GM10248 (cell line): ENCODE results near the gene CCDC57.
"Not testable (repeated sequence)": the region's sequence is repeated elsewhere in the genome, so short reads cannot be mapped to it uniquely, and the experiment has no call there.

Source experiments
- CTCF ChIA-PET: fragments of 300-600 bp; sonication (Branson Sonifier 250); formaldehyde crosslinking; extraction: SDS; loops from one replicate; lab custom pipeline; 2021; ENCODE audit warnings: antibody characterized with exemption; lab: Yijun Ruan, JAX
- POLR2A ChIA-PET: fragments of 350-650 bp; sonication (Branson Sonifier 250); formaldehyde crosslinking; extraction: SDS; loops from one replicate; lab custom pipeline; 2020; ENCODE audit warnings: antibody characterized with exemption; lab: Yijun Ruan, JAX
- DNase-seq: peaks from one replicate; pipeline ENCODE4 v3.0.0; 2012; ENCODE audit errors: extremely low spot score
- TF ChIP-seq, protein P1 (sequence below): IDR thresholded peaks from 2 replicates; pipeline ENCODE4 v1.5.1; 2012; ENCODE audit warnings: mild to moderate bottlenecking, low read depth; ENCODE audit errors: extremely low read depth, missing control alignments, control extremely low read depth

The CCDC57 gene, protein sequence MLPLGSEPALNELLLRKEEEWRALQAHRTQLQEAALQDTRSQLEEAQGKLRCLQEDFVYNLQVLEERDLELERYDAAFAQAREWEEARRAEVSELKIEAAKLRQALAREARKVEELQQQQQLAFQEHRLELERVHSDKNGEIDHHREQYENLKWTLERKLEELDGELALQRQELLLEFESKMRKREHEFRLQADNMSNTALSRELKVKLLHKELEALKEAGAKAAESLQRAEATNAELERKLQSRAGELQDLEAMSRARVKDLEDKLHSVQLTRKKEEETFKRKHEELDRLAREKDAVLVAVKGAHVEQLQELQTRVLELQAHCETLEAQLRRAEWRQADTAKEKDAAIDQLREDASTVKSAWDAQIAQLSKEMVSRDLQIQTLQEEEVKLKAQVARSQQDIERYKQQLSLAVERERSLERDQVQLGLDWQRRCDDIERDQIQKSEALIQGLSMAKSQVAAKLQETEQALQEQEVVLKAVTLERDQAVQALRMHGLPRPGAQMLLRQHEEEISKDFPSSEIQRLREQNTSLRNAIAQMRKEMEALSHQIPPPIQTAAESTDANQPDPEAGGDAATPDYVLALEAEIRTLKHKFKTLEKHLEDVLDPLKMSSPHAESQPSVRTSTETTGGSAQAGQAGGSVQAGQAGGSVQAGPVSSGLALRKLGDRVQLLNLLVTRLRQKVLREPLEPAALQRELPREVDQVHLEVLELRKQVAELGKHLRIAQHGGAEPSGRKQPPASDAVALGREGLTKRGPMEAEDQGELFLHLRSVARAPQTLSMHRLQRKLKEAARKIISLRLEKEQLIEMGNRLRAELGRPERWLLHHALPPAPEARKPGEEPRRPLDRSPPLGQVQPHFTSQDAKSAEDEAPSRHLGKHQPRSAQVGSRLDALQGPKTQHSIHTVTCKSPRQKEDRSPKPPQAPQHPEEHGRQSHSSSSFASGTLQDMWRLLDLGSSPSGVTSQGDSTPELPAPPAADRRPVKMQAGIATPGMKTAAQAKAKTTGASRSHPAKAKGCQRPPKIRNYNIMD

DNA sequence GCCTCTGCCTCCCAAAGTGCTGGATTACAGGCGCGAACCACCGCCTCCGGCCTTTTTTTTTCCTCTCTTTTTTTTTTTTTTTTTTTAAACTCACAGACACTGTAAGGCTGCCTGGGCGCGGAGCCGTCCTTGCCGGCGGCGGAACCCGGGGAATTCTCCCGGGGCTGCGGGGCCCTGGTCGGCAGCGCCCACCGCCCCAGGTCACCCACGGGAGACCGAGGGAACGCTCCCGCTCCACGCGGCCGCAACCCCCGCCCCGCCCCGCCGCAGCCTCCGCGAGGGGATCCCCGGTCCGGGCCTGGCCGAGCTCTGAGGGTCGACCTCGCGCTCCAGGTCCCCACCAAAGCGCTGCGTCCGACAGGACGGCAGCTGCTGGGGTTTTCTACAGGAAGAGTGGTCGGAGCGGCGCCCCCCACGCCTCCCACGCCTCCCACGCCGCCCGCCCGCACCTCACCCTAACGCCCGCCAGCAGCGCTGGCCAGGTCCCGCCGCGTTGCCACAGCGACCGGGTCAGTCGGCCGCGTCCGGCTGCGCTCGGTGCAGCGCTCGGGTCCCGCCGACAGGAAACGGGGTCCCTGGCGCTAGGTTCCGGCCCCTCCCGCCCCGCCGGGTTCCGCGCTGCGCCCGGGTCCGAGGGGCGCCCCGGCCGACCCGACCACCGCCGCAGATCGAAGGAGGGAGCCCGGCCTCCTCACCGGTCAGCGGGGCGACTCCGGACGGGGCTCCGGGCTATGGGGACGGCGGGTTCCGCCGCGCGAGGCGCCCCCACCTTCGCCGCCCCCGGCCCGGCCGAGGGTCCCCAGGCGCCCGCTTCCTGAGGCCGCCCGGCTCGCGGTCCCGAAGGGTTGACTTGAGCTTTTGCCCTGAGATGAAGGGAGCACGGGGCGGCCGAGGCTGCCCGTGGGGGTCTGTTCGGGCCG lies at the start of gene CCDC57:
CCDC57 (minus strand) TSS at position 512 of the 920 bp plus-strand sequence. CDS start 10,898 bp downstream, outside the sequence.
- ChIA-PET POLR2A (interaction anchor here (2.5 kb wide), 1 partner anchor 16 kb away, joined by 6 read pairs; the partner anchor contains the start of gene SLC16A3), CTCF (interaction anchor here (0.9 to 1.4 kb wide), 2 partner anchors 18 to 253 kb away, joined by 3 read pairs; no protein-coding TSS in a partner anchor)
- peak; percentile 95 for DNase-seq
- TF ChIP-seq, protein P1, sequence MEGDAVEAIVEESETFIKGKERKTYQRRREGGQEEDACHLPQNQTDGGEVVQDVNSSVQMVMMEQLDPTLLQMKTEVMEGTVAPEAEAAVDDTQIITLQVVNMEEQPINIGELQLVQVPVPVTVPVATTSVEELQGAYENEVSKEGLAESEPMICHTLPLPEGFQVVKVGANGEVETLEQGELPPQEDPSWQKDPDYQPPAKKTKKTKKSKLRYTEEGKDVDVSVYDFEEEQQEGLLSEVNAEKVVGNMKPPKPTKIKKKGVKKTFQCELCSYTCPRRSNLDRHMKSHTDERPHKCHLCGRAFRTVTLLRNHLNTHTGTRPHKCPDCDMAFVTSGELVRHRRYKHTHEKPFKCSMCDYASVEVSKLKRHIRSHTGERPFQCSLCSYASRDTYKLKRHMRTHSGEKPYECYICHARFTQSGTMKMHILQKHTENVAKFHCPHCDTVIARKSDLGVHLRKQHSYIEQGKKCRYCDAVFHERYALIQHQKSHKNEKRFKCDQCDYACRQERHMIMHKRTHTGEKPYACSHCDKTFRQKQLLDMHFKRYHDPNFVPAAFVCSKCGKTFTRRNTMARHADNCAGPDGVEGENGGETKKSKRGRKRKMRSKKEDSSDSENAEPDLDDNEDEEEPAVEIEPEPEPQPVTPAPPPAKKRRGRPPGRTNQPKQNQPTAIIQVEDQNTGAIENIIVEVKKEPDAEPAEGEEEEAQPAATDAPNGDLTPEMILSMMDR: no peak

DNA sequence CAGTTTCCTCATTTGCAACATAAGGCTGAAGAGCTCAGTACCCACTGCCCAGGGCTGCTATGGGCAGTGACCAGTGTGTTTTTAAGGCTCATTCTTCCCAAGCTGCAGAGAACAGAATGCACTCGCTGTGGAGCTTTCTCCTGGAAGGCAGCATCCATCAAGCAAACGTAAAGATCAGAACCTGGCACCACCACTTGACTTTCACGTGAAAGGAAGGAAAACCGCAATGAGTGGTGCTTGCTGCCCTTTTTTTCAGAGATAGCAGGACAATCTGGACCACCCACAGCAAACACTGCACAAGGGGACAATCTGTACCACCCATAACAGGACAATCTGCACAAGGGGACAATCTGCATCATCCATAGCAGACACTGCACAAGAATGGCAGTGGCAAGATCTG lies 49.7 kb upstream of the CCDC57 start:
- POLR2A ChIA-PET: interaction anchor here (1.0 to 1.2 kb wide), 2 partner anchors 11 to 34 kb away, joined by 3 read pairs; partner anchors contain the start of genes CSNK1D and SLC16A3
- no peak for DNase-seq
- CTCF ChIA-PET: interaction anchor here (1.0 kb wide), 3 partner anchors 19 to 27 kb away, joined by 3 read pairs; no protein-coding TSS in a partner anchor
- TF ChIP-seq, protein P1: no peak

DNA sequence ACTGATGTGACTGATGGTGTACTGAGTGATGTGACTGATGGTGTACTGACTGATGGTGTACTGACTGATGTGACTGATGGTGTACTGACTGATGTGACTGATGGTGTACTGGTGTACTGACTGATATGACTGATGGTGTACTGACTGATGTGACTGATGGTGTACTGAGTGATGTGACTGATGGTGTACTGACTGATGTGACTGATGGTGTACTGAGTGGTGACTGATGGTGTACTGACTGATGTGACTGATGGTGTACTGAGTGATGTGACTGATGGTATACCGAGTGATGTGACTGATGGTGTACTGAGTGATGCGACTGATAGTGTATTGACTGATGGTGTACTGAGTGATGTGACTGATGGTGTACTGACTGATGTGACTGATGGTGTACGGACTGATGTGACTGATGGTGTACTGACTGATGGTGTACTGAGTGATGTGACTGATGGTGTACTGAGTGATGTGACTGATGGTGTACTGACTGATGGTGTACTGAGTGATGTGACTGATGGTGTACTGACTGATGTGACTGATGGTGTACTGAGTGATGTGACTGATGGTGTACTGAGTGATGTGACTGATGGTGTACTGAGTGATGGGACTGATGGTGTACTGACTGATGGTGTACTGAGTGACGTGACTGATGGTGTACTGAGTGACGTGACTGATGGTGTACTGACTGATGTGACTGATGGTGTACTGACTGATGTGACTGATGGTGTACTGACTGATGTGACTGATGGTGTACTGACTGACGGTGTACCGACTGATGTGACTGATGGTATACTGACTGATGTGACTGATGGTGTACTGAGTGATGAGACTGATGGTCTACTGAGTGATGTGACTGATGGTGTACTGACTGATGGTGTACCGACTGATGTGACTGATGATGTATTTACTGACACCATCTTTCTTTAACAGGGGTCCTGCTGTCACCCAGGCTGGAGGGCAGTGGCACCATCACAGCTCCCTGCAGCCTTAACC lies 47.6 kb upstream of the CCDC57 start:
- CTCF ChIA-PET, POLR2A ChIA-PET, DNase-seq: not testable (repeated sequence)

DNA sequence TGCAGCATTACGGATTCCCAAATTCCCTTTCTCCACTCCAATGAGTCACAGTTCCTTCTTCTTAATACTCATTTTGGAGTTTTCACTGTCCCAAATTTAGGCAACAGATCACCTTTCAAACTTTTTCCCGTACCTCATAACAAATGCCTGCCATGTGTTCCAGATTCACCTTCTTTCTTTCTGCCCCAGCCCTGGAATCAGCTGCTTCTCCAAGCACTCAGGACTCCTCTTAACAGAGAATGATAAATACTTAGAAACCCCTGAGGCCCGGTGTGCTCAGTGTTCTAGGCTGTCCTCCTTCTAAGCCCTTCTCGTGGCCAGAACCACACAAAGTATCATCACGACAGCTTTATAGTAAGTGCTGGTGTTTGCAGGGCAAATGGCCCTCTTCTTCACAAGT lies 45.9 kb upstream of the CCDC57 start:
- ChIA-PET CTCF (interaction anchor here (1.6 to 1.7 kb wide), 2 partner anchors 16 to 22 kb away, joined by 3 to 6 read pairs; no protein-coding TSS in a partner anchor), POLR2A (no interaction called here)
- TF ChIP-seq, protein P1: no peak
- DNase-seq: no peak

DNA sequence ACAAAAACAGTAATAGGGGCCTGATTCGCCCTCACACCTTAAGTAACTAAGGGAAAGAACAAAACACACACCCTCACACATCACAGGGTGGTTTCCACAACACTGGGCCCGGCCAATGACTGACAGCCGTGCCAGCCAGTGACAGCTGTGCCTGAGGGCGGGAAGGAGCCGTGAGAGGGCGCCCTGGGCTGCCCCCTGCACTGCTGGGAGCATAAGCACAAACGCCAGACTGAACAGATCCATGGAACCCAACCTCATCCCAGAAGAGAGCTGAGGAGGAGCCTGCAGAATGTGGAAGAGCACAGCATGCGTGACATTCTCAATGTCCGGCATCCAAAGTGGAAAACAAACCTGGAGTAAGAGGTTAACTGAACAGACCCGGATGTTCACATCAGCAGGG lies 44.8 kb upstream of the CCDC57 start:
- ChIA-PET CTCF (interaction anchor here (1.6 to 1.7 kb wide), 2 partner anchors 15 to 21 kb away, joined by 3 to 6 read pairs; no protein-coding TSS in a partner anchor), POLR2A (no interaction called here)
- TF ChIP-seq, protein P1: no peak
- no peak for DNase-seq
